Kidney epithelial cell (primary cell): ENCODE measurements around the gene ABTB2. TPM values are rescaled to one million over a fixed set of nuclear protein-coding genes. Genes with fewer than 3 reads are reported as not detected.
"Not testable (repeated sequence)": the region's sequence is repeated elsewhere in the genome, so short reads cannot be mapped to it uniquely, and the experiment has no call there.

Experiments used
- DNase-seq: peaks from one replicate; pipeline ENCODE4 v3.0.0-alpha.2; 2010; ENCODE audit warnings: low read depth
- H3K27me3 ChIP-seq: 2 replicates; pipeline ENCODE4 v1.6.0; 2011; ENCODE audit warnings: low read length; ENCODE audit not compliant: control insufficient read depth, insufficient read depth
- H3K36me3 ChIP-seq: 2 replicates; pipeline ENCODE4 v1.5.1; 2011; ENCODE audit warnings: low read length; ENCODE audit not compliant: control insufficient read depth, insufficient read depth
- H3K4me3 ChIP-seq: 2 replicates; pipeline ENCODE4 v1.5.1; 2011; ENCODE audit warnings: low read depth, mild to moderate bottlenecking, control low read depth, low read length
- CTCF ChIP-seq: IDR thresholded peaks from 2 replicates; pipeline ENCODE4 v1.5.1; 2011; ENCODE audit warnings: mild to moderate bottlenecking, moderate library complexity, low read length, control low read depth, inconsistent platforms; ENCODE audit not compliant: insufficient read depth, poor library complexity, severe bottlenecking
- total RNA-seq: library from RNA; depleted of rRNA; stranded (reverse); fragments of >200 nt; gene quantifications from 2 replicates; pipeline ENCODE4 v1.2.3, GENCODE V29; 2015

Gene ABTB2
- total RNA-seq, 1 donor from 2014 or later = 26.8 TPM

GRCh38 chr11:34183848-34184391 is 173.9 kb downstream of the ABTB2 start:
- TF ChIP-seq CTCF = no peak
- no peaks in the 10 kb centered on the region for H3K27me3 ChIP-seq
- H3K36me3 ChIP-seq = no peaks in the 10 kb centered on the region
- H3K4me3 ChIP-seq = no peak overlapping the region
- no peak for DNase-seq

- H3K4me3 ChIP-seq = no peak overlapping the region
- H3K36me3 ChIP-seq = no peaks in the 10 kb centered on the region
- no peaks in the 10 kb centered on the region for H3K27me3 ChIP-seq
- no peak for DNase-seq
- TF ChIP-seq CTCF = no peak
Measured at GRCh38 chr11:34182921-34183685, 174.7 kb downstream of the ABTB2 start.

- Histone ChIP-seq H3K27me3 (no peaks in the 10 kb centered on the region), H3K4me3 (no peak overlapping the region), H3K36me3 (no peaks in the 10 kb centered on the region)
- no peak for TF ChIP-seq CTCF
- no peak for DNase-seq
Measured at GRCh38 chr11:34182425-34182824, 175.4 kb downstream of the ABTB2 start.

- Histone ChIP-seq H3K27me3 (no peaks in the 10 kb centered on the region), H3K4me3 (no peak overlapping the region), H3K36me3 (no peaks in the 10 kb centered on the region)
- no peak for DNase-seq
- no peak for TF ChIP-seq CTCF
Measured at GRCh38 chr11:34181856-34182405, 175.9 kb downstream of the ABTB2 start.

- TF ChIP-seq CTCF = no peak
- no peak overlapping the region for H3K4me3 ChIP-seq
- no peak for DNase-seq
- H3K27me3 ChIP-seq = no peaks in the 10 kb centered on the region
- H3K36me3 ChIP-seq = no peaks in the 10 kb centered on the region
Measured at GRCh38 chr11:34181251-34181650, 176.6 kb downstream of the ABTB2 start.

DNA sequence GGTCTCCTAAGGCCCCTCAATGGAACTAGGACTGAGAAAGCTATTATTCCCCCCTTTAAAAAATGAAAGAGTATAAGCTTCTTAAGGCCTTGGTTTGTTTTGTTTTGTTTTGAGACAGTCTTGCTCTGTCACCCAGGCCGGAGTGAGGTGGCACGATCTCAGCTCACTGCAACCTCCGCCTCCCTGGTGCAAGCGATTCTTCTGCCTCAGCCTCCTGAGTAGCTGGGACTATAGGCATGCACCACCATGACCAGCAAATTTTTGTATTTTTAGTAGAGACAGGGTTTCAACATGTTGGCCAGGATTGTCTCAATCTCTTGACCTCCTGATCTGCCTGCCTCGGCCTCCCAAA is 177.0 kb downstream of the ABTB2 start:
- H3K27me3 ChIP-seq, H3K4me3 ChIP-seq, H3K36me3 ChIP-seq, DNase-seq: not testable (repeated sequence)
